Measurements from ENCODE around the gene RNASE11. TPM values are rescaled to one million over a fixed set of nuclear protein-coding genes. Genes with fewer than 3 reads are reported as not detected.
"Not testable (repeated sequence)": the region's sequence is repeated elsewhere in the genome, so short reads cannot be mapped to it uniquely, and the experiment has no call there.

RNASE11 gene
- total and polyA plus RNA-seq, 2 donors, result not detected

- no peaks in the 10 kb centered on the region for H3K36me3 ChIP-seq (ENCODE audit: insufficient read depth)
- DNase-seq (ENCODE audit: extremely low spot score), result no peak
- WGBS, result 16% methylated on average over 29 of the region's 29 CpGs
- no peak overlapping the region for H3K27ac ChIP-seq (ENCODE audit: low read depth)
- no peak overlapping the region for H3K4me3 ChIP-seq (ENCODE audit: low read depth, low read length)
- no peaks in the 10 kb centered on the region for H3K4me1 ChIP-seq (ENCODE audit: insufficient read depth)
Measured at GRCh38 chr14:20622816-20623291, 35.1 kb upstream of the RNASE11 start.

DNA sequence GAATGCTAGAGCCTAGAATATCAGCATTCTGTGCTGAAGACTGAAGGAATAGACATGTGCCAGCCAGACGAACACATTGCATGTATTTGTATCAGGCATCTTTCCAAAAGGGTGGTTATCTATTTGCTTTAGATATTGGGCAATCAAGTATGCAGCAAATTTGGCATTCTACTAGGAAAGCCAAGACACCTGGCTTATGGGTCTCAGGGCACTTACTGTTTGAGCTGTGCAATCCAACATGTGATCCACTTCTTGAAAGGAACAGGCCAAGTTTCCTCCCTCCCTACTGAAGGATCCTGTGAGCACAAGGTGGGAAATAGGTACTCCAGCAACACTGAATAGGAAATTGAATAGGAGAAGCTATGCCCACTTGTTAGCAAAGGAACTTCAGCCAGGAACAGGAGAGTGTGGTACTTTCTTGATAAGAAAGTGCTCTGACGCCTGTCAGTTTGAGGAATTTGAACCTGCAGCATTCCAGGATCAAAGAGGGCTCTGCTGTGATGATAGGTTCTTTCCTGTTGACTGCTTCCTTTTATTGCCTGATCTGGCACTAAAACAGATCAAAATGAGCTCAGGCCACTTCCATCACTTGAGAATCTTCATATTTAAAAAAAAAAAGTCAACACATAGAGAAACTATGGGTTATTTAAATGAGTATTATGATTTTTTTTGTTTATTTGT lies 33.1 kb upstream of the RNASE11 start:
- DNase-seq (ENCODE audit: extremely low spot score), result no peak
- WGBS, result 63% methylated on average over 2 of the region's 2 CpGs
- H3K4me3 ChIP-seq (ENCODE audit: low read depth, low read length), result no peak overlapping the region
- H3K27ac ChIP-seq (ENCODE audit: low read depth), result no peak overlapping the region
- no peaks in the 10 kb centered on the region for H3K4me1 ChIP-seq (ENCODE audit: insufficient read depth)
- H3K36me3 ChIP-seq (ENCODE audit: insufficient read depth), result no peaks in the 10 kb centered on the region

- H3K4me1 ChIP-seq (ENCODE audit: insufficient read depth); H3K36me3 ChIP-seq (ENCODE audit: insufficient read depth); DNase-seq (ENCODE audit: extremely low spot score); H3K4me3 ChIP-seq (ENCODE audit: low read depth, low read length); H3K27ac ChIP-seq (ENCODE audit: low read depth): not testable (repeated sequence)
- WGBS, result 88% methylated on average over 6 of the region's 6 CpGs
Measured at GRCh38 chr14:20619688-20620087, 31.9 kb upstream of the RNASE11 start.

DNA sequence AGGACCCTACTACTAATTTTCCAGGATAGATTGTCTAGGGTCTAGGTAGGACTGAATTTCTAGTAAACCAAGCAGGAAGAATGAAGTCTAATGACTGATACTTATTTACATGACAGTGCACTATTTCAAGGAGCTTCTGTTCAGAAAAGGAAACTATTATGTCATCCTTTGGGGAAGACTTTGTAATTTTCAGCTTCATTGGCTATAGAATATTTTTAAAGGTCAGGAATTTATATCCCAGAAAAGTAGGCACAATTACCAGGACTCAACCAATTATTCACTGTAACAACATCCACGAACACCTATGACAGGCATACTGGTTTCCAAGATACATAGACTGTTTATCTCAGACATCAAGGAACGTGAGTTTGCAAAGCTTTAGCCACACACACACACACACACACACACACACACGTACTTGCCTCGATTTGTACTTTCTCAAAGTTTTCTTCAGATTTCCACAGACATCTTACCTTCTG lies 30.5 kb upstream of the RNASE11 start:
- H3K4me1 ChIP-seq (ENCODE audit: insufficient read depth), result no peaks in the 10 kb centered on the region
- H3K4me3 ChIP-seq (ENCODE audit: low read depth, low read length), result no peak overlapping the region
- H3K36me3 ChIP-seq (ENCODE audit: insufficient read depth), result no peaks in the 10 kb centered on the region
- H3K27ac ChIP-seq (ENCODE audit: low read depth), result no peak overlapping the region
- DNase-seq (ENCODE audit: extremely low spot score), result no peak
- WGBS, result 47% methylated on average over 4 of the region's 4 CpGs

GRCh38 chr14:20617138-20618003 lies 29.6 kb upstream of the RNASE11 start:
- Histone ChIP-seq H3K27ac (ENCODE audit: low read depth) (no peak overlapping the region), H3K4me1 (ENCODE audit: insufficient read depth) (no peaks in the 10 kb centered on the region), H3K36me3 (ENCODE audit: insufficient read depth) (no peaks in the 10 kb centered on the region), H3K4me3 (ENCODE audit: low read depth, low read length) (no peak overlapping the region)
- WGBS, result 83% methylated on average over 12 of the region's 12 CpGs
- DNase-seq (ENCODE audit: extremely low spot score), result no peak

DNA sequence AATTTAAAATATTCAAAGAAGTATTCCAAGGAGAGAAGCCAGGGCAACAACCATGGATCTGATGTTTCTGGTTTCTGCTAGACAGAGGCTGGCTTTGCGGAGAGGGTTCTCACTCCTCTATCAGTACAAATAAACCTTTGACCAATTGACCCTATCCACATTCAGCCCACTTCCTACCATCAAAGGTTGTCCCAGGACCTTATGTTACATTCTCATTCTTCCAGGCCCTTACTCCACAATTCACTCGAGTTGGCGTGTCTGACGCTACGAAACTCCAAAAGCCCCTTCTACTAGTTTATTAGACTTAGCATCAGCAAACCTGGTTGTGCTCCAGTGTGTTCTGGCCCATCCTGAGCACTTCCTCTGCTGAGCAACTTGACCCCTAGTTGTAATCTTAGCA lies 28.2 kb upstream of the RNASE11 start:
- Histone ChIP-seq H3K36me3 (ENCODE audit: insufficient read depth) (no peaks in the 10 kb centered on the region), H3K4me1 (ENCODE audit: insufficient read depth) (no peaks in the 10 kb centered on the region), H3K4me3 (ENCODE audit: low read depth, low read length) (no peak overlapping the region), H3K27ac (ENCODE audit: low read depth) (no peak overlapping the region)
- WGBS, result 84% methylated on average over 5 of the region's 5 CpGs
- DNase-seq (ENCODE audit: extremely low spot score), result no peak

DNA sequence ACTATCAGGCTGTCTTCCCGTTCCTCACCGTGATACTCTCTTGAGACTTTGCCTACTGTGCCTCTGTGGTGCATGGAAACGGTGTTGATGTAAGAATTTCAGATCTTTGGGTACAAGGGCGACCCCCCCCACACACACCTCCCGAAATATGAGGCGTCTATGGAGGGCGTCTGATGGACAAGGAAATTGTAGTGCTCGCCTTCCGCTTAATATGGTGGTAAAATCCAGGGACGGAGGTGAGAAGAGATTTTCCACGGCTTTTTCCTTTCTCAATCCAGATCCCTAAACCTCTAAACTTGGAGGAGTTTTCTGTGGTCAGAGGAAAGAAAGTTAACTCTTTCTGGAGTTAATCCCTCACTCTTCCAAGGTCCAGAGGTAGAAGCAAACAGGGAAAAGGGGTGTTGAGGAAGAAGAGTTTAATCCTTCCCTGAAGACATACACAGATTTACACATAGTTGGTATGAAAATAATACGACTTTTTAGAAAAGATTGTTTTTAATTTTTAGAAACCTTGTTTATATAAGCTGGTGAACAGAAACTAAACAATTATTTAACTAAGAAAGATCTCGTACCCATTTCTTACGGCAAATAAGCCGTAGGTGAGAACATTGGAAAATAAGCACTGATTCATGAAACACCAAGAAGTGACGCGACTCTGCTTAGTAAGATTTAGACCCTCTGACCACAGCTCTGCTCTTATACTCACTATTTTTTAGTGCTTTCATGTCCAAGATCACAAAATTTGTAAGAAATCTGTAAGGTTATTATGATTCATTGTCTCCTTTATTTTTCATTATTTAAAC lies 26.4 kb upstream of the RNASE11 start:
- Histone ChIP-seq H3K36me3 (ENCODE audit: insufficient read depth) (no peaks in the 10 kb centered on the region), H3K4me3 (ENCODE audit: low read depth, low read length) (peak overlapping the region; percentile 33), H3K27ac (ENCODE audit: low read depth) (peak overlapping the region; percentile 55), H3K4me1 (ENCODE audit: insufficient read depth) (no peaks in the 10 kb centered on the region)
- WGBS, result 7% methylated on average over 17 of the region's 17 CpGs
- no peak for DNase-seq (ENCODE audit: extremely low spot score)

- Histone ChIP-seq H3K4me1 (ENCODE audit: insufficient read depth) (no peaks in the 10 kb centered on the region), H3K36me3 (ENCODE audit: insufficient read depth) (no peaks in the 10 kb centered on the region), H3K4me3 (ENCODE audit: low read depth, low read length) (peak overlapping the region; percentile 33), H3K27ac (ENCODE audit: low read depth) (peak overlapping the region; percentile 55)
- WGBS, result under 1% methylated on average over 34 of the region's 34 CpGs
- DNase-seq (ENCODE audit: extremely low spot score), result peak; percentile 95
Measured at GRCh38 chr14:20613094-20614037, 25.6 kb upstream of the RNASE11 start.

- Histone ChIP-seq H3K4me1 (ENCODE audit: insufficient read depth) (no peaks in the 10 kb centered on the region), H3K4me3 (ENCODE audit: low read depth, low read length) (no peak overlapping the region), H3K27ac (ENCODE audit: low read depth) (no peak overlapping the region), H3K36me3 (ENCODE audit: insufficient read depth) (no peaks in the 10 kb centered on the region)
- WGBS, result 39% methylated on average over 5 of the region's 5 CpGs
- no peak for DNase-seq (ENCODE audit: extremely low spot score)
Measured at GRCh38 chr14:20612403-20612802, 24.6 kb upstream of the RNASE11 start.

DNA sequence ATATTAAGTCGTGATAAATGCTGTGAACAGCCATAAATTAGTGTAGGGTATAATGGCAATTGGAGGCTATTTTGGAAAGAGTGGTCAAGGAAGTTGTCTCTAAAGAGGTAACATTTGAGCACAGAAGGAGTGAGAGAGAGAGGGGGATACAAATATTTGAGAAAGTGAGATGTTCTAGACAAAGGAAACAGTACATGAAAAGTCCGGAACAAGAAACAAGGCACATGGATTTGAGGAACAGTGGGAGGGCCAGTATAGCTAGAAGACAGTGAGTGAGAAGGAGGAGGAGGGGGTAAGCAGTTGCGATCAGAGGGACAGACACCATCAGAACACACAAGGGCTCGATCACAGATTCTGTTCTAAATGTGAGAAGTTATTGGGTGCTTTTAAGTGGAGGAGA lies 23.5 kb upstream of the RNASE11 start:
- 64% methylated on average over 4 of the region's 4 CpGs for WGBS
- H3K36me3 ChIP-seq (ENCODE audit: insufficient read depth), result no peaks in the 10 kb centered on the region
- DNase-seq (ENCODE audit: extremely low spot score), result no peak
- H3K4me3 ChIP-seq (ENCODE audit: low read depth, low read length), result no peak overlapping the region
- H3K27ac ChIP-seq (ENCODE audit: low read depth), result no peak overlapping the region
- no peaks in the 10 kb centered on the region for H3K4me1 ChIP-seq (ENCODE audit: insufficient read depth)

DNA sequence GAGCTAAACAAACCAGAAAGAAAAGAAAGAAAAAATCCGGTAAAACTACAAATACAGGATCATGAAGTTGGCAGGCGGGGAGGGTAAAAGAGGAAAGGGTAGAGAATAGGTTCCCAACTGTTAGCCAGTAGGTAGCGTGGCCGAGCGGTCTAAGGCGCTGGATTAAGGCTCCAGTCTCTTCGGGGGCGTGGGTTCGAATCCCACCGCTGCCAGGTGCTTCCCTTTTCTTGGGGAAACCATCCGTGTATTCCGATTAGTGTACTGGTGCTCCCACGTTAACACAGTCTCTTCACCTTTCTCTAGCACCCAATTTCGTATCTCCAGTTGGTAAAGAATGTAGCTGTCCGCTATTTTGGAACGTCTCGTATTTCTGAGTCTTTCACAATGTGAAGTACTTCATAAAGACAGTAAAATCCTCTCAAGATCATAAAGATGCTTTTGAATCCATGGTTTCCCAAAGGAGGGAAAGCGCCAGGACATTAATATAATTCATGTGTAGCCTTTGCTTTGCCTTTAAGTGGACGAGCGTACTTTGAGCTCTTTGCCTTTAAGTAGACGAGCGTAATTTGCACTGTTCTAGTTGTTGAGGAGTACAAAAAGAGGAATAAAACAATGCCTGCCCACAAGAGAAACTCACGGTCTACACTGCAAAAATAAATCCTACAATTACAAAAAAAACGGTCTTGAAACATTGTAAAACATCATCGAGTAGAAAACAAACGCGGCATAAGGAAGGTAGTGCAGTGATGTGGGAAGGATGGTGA lies 22.4 kb upstream of the RNASE11 start:
- 4% methylated on average over 27 of the region's 27 CpGs for WGBS
- no peak overlapping the region for H3K27ac ChIP-seq (ENCODE audit: low read depth)
- DNase-seq (ENCODE audit: extremely low spot score), result peak; percentile 71

More for the DNA sequence above, 22.4 kb upstream of the RNASE11 start:
- Histone ChIP-seq H3K4me1 (ENCODE audit: insufficient read depth) (no peaks in the 10 kb centered on the region), H3K4me3 (ENCODE audit: low read depth, low read length) (peak overlapping the region; percentile 74), H3K36me3 (ENCODE audit: insufficient read depth) (no peaks in the 10 kb centered on the region)

Data from urinary bladder (tissue), 4 donors.